GM21619 (cell line): ENCODE results near the gene ACOT13.
A peak's percentile ranks its signal among the peaks of the same experiment; 100 is the strongest.
"Not testable (repeated sequence)": the region's sequence is repeated elsewhere in the genome, so short reads cannot be mapped to it uniquely, and the experiment has no call there.

Experiments used
- ATAC-seq: cut with Tn5 transposase; IDR thresholded peaks from one replicate; pipeline ENCODE4 v1.9.1; 2021; ENCODE audit not compliant: unreplicated experiment

ACOT13 gene

DNA sequence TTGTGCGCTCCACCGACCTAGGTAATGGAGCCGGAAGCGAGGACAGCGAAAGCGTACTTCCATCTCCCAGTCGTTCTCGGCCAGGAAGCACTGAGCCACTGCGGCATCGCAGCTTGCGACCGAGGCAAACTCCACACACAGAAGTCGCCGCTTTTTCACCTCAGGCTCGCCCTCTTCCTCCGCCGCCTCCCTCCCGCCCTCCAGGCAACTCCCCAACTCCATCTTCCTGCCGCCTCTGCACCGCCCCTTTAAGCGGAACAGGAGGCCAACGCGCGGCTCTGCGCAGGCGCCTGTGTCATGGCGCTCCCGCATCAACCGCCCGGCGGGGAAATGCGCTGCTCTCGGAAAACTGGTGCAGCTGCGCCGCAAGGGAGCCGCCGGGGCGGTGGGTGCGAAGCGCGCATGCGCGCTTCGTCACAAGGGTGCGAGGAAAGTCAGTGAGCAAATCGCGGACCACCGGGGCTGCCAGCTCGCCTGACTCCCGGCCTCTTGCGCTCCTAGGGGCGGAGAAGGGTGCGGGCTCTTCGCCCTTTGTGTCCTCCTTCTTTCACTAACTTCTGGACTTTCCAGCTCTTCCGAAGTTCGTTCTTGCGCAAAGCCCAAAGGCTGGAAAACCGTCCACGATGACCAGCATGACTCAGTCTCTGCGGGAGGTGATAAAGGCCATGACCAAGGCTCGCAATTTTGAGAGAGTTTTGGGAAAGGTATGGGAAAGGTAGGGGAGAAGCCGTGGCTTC lies at the start of gene ACOT13, which contains the start of gene TDP2:
TSS of gene ACOT13 (plus strand) at position 437 of the 737 bp plus-strand sequence. CDS start at position 624, 187 bp downstream.
TSS of gene TDP2 (minus strand) at position 259 of the 737 bp plus-strand sequence. CDS start at position 222, 37 bp downstream.
- ATAC-seq: peak; percentile 94

DNA sequence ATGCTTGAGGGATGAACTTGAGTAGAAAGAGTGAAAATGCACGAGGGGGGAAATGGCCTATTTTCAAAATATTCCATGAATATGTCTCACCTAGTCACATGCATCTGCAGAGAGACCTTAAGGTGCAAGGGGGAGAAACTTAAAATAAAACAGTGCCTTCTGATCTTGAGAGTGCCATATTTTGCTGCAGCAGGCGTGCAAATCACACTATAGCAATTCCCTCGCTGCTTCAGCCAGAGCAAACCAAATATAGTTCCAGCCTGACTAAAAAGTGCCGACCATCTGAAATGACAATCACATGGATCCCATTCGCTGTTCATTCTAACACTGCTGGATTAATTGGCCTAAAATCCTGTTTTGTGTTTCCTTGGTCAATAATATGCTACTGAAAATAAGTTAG lies 47.2 kb upstream of the ACOT13 start:
- ATAC-seq: no peak

DNA sequence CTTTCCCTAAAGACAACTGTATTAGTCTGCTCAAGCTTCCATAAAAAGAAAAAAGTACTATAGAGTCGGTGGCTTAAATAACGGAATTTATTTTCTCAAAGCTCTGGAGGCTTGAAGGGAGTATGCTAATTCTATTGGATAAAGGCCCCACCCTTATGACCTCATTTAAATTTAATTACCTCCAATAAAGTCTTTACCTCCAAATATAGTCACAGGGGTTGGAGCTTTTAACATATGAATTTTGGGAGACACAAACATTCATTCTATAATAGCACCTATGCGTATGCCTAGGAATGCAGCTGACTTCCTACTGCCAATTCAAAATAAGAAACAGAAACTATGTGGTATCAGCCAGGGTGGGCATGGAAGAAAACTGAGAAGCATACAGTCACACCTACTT lies 46.2 kb upstream of the ACOT13 start:
- no peak for ATAC-seq

DNA sequence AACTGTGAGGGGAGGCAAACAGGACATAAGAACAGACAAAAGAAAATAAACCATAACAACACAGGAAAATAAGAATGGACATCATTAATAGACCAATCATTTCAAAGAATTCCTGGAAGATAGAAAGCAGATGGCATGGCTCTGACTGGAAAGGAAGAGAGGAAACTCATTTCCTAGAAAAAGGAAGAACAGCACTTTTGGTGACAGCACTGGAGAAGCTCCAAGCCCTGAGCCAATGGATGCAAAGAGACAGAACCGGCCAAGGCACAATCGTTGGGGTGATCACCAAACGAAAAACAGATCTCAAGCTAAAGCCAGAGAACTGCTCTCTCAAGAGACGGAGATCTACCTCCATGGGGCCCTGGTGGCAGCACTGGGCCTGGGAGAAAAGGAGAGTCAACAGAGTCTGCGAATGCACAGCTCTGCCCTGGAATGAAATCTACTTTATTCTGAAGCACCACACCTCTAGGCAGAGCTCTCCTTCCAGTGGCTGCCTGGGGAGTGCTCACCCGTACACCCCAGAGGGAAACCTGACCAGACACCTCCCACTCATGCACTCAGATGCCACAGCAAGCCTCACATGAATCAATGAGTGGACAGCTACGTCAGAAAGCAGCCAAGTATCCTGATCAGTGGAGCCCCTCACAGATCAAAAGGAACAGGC lies 45.1 kb upstream of the ACOT13 start:
- no peak for ATAC-seq

DNA sequence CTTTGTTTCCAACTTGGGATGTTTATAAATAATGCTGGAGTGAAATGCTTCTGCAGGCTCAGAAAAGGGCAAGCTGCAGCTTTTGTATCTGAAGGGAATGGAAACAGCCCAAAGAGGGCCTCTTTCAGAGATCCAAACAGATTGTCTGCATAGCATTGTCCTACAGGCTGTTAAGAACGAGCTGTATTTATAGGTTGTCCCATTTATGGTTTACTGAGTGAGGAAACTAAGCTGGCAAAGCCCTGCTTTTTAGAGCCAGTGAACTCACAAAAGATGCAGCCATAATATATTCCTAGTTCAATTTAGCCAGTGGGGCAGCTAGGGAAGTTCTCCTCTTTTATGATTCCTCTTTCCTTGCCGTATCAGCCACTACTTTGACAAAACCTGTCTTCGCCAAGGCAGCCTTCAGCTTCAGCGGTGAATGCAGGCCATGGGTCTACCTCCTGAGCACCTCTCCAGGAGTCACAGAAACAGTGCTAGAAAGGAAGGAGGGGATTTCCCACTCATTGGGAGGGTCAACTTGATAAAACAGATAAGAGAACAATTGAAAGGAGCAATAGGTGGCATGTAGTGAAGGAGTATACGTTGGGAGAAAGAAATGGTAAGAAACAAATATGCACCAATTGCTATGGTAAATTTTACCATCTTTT lies 35.9 kb upstream of the ACOT13 start:
- ATAC-seq: no peak

DNA sequence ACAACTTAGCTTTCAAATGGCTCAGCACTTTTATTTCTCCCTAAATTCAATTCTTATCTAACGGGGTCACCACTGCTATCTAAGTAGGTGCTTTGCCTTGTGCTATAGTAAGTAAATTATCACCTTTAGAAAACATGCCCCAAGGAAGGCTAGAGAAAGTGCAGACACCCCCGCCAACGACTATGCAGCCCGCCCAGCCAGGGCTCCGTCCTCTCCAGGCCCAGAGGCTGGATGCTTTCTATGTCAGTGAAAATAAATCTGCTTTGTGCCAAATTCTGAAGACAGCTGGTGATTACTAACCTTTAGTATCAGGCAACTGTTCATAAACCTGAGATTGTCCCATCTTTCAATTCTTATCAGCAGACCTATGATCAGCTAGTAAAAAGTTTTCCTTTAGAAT lies 35.2 kb upstream of the ACOT13 start:
- ATAC-seq: no peak

DNA sequence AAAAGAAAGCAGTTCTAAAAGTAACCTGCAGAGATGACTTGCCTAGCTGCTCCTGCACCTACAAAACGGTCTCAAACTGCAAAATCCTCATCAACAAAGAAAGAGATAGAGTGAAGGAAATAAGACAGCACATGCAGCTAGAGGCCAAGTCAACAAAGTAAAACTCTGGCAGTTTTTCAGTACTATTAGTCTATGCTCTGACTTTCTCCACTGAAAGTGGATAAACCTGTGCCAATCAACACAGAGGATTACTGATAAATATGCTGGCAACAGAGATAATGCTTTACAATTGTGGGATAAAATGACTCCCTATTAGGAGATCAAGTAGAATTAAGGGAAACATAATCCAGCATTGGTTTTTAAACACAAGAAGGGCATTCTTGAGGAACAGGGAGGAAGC lies 34.3 kb upstream of the ACOT13 start:
- no peak for ATAC-seq

DNA sequence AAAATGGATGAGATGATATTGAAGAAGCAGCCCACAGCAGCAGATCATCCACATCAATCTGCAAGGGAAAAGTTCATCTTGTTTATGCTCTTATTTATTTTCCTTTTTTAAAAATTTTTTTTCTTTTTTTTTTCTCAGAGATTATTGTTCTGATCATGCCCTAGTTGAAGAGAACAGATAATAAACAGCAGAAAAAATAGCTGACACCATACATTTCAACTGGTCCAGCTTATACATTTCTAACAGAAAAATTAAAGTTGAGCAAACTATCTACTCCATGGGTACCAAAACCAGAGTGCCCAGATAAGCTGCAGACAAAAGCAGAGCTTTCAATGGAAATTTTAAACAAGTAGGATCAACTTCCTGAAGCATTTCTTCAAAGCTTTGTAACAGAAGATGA lies 30.2 kb upstream of the ACOT13 start:
- ATAC-seq: no peak

DNA sequence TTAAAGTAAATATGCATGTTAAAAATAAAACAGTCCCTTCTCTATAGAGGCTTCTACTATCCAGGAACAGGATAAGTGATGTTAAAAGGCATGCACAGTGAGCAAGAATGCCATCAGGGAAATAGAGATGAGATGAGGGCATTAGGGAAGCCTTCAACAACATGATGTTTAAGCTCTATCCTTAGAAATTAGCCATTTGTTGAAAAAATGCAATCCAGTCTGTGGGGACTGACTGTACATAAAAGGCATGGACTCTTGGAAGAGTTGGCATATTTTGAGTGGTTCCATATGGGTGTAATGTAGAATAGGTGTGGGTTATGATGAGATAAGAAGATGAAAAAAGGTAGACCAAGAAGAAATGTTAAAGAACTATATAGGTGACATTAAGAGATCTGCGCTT lies 26.7 kb upstream of the ACOT13 start:
- no peak for ATAC-seq

DNA sequence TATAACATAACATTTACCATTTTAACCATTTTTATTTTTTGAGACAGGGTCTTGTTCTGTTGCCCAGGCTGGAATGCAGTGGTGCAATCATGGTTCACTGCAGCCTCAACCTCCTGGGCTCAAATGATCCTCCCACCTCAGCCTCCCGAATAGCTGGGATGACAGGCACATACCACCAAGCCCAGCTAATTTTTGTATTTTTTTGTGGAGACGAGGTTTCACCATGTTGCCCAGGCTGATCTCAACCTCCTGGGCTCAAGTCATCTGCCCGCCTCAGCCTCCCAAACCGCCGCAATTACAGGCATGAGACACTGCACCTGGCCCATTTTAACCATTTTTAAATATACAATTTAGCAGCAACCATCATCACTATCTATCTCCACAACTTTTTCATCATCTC lies 26.2 kb upstream of the ACOT13 start:
- ATAC-seq: not testable (repeated sequence)

DNA sequence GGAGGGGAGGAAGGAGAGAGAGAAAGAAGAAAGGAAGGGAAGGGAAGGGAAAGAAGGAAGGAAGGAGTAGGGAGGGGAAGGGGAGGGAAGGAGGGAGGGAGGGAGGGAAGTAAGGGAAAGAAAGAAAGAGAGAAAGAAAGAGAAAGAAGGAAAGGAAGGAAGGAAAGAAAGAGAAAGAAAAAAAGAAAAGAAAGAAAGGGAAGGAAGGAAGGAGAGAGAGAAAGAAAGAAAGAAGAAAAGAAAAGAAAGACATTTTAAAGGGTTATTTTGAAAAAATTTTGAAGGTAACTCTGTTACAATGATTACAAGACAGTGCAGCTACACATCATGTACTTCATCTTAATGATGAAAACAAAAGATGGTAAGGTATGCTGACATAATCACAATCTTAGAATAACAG lies 24.8 kb upstream of the ACOT13 start:
- ATAC-seq: no peak

DNA sequence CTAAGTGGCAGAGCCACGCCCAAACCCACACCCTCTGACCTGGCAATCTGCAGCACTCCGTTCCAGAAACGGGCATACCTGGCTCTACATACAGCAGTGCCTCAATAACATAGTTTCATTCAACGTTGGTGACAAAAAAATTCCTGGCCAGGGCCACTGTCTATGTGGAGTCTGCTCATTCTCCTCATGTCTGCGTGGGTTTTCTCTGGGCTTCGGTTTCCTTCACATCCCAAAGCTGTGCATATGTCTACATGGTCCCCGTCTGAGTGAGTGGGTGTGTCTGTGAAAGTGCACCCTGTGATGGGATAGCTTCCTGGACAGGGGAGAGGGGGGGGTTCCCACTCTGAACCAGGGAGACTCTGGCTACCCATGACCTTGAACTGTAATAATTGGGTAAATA lies 23.0 kb upstream of the ACOT13 start:
- ATAC-seq: no peak

DNA sequence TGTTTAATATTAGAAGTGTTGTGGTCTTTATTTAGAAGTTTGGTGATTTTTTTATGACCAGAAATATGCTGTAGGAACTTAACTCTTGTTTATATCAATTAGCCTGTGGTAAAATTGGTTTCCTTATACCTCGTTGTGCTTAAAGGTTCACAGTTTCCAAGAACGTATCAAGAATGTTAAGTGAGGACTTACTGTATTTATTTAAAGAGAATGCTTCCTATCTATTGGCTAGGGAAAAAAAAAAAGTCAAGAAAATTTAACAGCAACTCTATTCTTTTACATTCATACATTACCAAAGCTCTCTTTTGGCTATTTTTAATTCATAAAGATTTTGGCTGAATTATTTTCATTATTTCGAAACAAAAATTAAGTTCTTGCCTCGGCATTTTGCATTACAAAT lies 22.5 kb upstream of the ACOT13 start:
- no peak for ATAC-seq

DNA sequence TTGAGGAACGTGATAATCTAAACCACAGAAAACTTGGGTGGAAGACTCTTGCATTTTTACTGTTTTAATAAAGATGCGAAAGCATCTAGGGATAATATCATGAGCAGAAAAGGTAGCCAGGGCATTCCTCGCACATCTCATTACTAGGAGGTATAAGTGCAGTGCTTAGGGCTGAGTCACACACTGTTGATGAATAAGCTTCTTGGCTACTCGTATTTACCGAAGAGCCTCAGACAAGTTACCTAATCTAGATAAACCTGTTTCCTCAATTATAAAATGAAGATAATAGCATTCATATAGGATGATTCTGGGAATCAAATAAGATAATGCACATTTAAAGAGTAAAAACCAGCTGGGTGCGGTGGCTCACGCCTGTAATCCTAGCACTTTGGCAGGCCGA lies 20.1 kb upstream of the ACOT13 start:
- ATAC-seq: no peak

DNA sequence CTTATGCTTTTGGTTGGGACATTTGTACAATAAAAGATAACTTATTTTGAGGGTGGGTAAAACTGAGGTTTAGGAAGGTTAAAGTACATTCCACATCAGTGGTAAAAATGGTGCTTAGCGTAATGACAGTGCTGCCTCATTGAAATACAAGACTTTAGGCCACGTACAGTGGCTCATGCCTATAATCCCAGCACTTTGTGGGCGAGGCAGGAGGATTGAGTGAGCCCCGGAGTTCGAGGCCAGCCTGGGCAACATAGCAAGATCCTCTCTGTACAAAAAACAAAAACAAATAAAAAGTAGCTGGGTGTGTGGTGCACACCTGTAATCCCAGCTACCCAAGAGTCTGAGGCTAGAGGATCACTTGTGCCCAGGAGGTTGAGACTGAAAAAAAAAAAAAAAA lies 18.6 kb upstream of the ACOT13 start:
- ATAC-seq: no peak

DNA sequence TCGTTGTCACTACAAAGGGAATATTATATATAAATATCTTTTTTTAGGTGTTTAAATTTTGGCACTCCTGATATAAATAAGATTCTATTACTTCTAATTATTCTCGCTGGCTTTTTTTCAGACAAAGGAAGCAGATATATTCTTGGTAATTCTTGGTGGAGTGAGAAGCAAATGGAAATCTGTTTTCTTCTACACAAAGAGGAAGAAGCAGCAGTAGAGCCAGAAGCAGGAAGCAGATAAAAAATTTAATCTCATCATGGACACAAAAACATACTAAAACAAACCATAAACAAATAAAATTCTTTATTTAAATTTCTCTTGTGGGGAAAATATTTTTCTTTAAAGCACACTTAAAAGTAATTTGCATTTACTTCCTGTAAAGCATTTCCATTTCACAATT lies 17.2 kb upstream of the ACOT13 start:
- ATAC-seq: no peak

DNA sequence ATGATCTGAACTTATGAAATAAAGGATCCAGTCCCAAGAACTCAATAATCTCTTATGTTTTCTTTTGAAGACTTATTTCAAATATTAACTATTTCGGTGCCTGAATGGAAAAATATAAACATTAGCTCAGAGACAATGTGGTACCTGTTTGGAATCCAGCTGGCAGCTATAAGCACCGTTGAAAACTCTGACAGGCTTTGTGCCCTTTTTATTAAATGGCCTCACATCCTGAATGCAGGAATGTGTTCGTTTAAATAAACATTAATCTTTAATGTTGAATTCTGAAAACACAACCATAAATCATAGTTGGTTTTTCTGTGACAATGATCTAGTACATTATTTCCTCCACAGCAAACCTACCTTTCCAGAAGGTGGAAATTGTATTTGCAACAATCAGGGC lies 16.5 kb upstream of the ACOT13 start:
- ATAC-seq: no peak

DNA sequence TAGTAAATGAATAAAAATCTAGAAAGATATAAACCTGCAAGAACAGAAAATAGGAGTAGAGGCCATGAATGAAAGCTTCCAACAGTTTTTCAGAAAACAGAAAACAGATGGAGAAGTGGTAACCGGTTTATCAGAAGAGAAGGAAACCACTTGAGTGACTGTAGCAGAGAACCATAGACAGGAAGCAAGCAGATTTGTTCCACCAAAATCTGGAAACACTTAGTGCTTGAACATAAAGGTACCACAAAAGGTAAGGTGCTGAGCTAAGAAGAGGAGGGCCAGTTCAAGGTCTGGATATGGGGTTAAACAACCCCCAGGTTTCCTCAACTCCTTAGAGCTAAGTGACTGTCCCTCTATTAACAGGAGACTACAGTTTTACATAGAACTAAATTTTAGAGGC lies 11.7 kb upstream of the ACOT13 start:
- ATAC-seq: no peak

DNA sequence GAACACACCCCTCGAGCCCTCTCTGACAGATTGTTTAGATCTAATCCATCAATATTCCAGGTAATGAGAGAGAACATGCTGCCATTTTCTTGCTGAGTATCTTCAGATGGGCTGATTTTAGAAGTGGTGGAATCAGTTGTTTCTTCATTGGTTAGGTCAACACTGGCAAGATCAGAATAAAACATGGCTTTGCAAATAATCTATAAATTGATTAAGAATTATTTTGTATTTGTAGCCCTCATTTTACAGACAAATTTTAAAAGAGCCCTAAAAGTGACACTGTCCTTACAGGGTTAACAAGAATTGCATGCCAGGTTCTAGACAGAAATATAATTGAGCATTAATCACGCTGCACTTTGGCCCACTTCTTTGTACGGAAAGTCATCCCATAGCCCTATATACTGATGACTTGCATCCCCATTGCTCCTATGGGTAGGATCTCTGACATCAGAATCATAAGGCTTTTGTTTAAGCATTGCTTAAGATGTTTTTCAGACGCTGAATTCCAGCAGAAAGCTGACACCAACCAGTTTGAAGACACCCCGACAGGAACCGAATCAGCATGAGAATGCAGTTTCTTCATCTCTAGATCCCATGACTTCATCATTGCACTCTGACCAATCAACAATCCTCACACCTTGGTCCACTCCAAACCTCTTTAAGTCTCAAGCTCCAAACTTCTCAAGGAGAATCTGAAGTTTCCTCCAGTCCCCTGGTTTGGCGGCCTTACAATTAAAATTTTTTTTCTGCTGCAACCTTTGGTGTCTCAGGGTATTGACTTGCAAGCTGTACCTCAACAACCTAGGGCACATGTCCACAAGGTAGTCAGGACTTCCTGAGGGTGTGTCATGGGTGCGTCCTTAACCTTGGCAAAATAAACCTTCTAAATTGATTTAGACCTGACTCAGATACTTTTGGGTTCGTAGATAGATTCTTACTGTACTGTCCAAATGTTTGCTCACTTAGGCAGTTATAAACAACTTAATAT lies 8.0 kb upstream of the ACOT13 start:
- no peak for ATAC-seq

DNA sequence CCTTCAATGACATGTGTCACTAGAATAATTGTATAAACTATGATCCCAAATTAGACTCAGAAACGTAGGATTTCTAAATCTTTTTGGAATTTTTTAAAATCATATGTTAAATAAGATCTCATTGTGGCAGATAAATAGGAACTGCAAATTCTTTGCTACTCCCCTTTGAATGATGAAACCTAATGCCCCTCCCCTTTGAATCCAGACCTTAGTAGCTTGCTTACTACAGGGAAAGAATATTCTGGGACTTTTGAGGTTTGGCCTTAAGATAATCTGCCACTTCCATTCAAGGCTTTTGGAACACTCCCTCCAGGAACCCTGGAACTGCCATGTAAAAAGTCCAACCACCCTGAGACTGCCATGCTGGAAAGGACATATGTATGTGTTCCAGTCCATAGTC lies 7.3 kb upstream of the ACOT13 start:
- ATAC-seq: no peak

DNA sequence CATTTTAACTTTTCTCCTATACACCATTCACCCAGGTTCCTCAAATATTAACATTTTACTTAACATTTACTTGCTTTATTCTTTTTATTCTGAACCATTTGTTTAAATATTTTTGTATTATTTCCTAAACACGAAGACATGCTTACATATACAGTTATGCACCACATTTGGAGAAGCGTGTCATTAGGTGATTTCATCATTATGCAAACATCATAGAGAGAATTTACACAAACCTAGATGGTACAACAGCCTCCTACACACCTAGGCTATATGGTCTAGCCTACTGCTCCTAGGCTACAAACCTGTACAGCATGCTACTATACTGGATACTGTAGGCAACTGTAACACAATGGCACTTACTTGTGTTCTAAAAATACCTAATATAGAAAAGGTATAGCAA lies 6.8 kb upstream of the ACOT13 start:
- no peak for ATAC-seq
